Glutamatergic neuron (in vitro differentiated cells): ENCODE data around the gene TMEM92. TPM values are rescaled to one million over a fixed set of nuclear protein-coding genes. Genes with fewer than 3 reads are reported as not detected.

ENCODE experiments used
- DNase-seq: peaks from one replicate; pipeline ENCODE4 v3.0.0; 2022
- H3K27ac Mint-ChIP-seq: one replicate; pipeline ENCODE4 v1.8.0; 2020; ENCODE audit warnings: mild to moderate bottlenecking, mixed read lengths, inconsistent platforms; ENCODE audit not compliant: unreplicated experiment
- H3K27me3 Mint-ChIP-seq: one replicate; pipeline ENCODE4 v1.8.0; 2020; ENCODE audit warnings: mild to moderate bottlenecking, moderate library complexity, mixed read lengths, inconsistent platforms; ENCODE audit not compliant: unreplicated experiment
- H3K36me3 Mint-ChIP-seq: one replicate; pipeline ENCODE4 v1.8.0; 2020; ENCODE audit warnings: mild to moderate bottlenecking, mixed read lengths, inconsistent platforms; ENCODE audit not compliant: unreplicated experiment
- H3K4me1 Mint-ChIP-seq: one replicate; pipeline ENCODE4 v1.8.0; 2020; ENCODE audit warnings: mild to moderate bottlenecking, low read depth, mixed read lengths, inconsistent platforms; ENCODE audit not compliant: unreplicated experiment
- H3K4me3 Mint-ChIP-seq: one replicate; pipeline ENCODE4 v1.8.0; 2020; ENCODE audit warnings: mild to moderate bottlenecking, mixed read lengths, inconsistent platforms; ENCODE audit not compliant: unreplicated experiment
- H3K9me3 Mint-ChIP-seq: one replicate; pipeline ENCODE4 v1.8.0; 2020; ENCODE audit warnings: mild to moderate bottlenecking, moderate library complexity, mixed read lengths, inconsistent platforms; ENCODE audit not compliant: unreplicated experiment
- CTCF ChIP-seq: fragments of 200-600 bp; sonication (generic); IDR thresholded peaks from one replicate; pipeline ENCODE4 v1.5.0; 2021; ENCODE audit not compliant: partially characterized antibody, unreplicated experiment
- total RNA-seq: library from RNA; stranded (reverse); fragmentation: NEBNext Ultra II Directional; extraction: Animal tissue kit (Norgen Biotek cat#: 25700); gene quantifications from one replicate; pipeline ENCODE4 v1.2.1, GENCODE V29; 2021; ENCODE audit not compliant: unreplicated experiment

The TMEM92 gene
- total RNA-seq, 1 donor from 2014 or later = not detected

- TF ChIP-seq CTCF = no peak
- peaks cover 3% of the 10 kb centered on the region for H3K27me3 Mint-ChIP-seq
- H3K4me3 Mint-ChIP-seq = no peak overlapping the region
- no peak for DNase-seq
- H3K4me1 Mint-ChIP-seq = peaks cover 7% of the 10 kb centered on the region
- no peak overlapping the region for H3K27ac Mint-ChIP-seq
- peaks cover 2% of the 10 kb centered on the region for H3K9me3 Mint-ChIP-seq
- H3K36me3 Mint-ChIP-seq = no peaks in the 10 kb centered on the region
Measured at GRCh38 chr17:50304781-50305404, 30.6 kb downstream of the TMEM92 start.

- H3K36me3 Mint-ChIP-seq = no peaks in the 10 kb centered on the region
- no peaks in the 10 kb centered on the region for H3K9me3 Mint-ChIP-seq
- peaks cover 7% of the 10 kb centered on the region for H3K27me3 Mint-ChIP-seq
- no peak for DNase-seq
- no peak overlapping the region for H3K27ac Mint-ChIP-seq
- peaks cover 7% of the 10 kb centered on the region for H3K4me1 Mint-ChIP-seq
- no peak overlapping the region for H3K4me3 Mint-ChIP-seq
- TF ChIP-seq CTCF = no peak
Measured at GRCh38 chr17:50307654-50308053, 33.4 kb downstream of the TMEM92 start.

- no peaks in the 10 kb centered on the region for H3K9me3 Mint-ChIP-seq
- no peak overlapping the region for H3K4me3 Mint-ChIP-seq
- H3K27me3 Mint-ChIP-seq = peaks cover 7% of the 10 kb centered on the region
- no peaks in the 10 kb centered on the region for H3K36me3 Mint-ChIP-seq
- TF ChIP-seq CTCF = no peak
- H3K27ac Mint-ChIP-seq = no peak overlapping the region
- DNase-seq = no peak
- H3K4me1 Mint-ChIP-seq = peaks cover 7% of the 10 kb centered on the region
Measured at GRCh38 chr17:50308666-50309065, 34.4 kb downstream of the TMEM92 start.

GRCh38 chr17:50310455-50311111 is 36.3 kb downstream of the TMEM92 start:
- no peaks in the 10 kb centered on the region for H3K4me1 Mint-ChIP-seq
- TF ChIP-seq CTCF = no peak
- DNase-seq = no peak
- no peaks in the 10 kb centered on the region for H3K36me3 Mint-ChIP-seq
- H3K9me3 Mint-ChIP-seq = peaks cover 3% of the 10 kb centered on the region
- H3K27me3 Mint-ChIP-seq = peaks cover 4% of the 10 kb centered on the region
- H3K4me3 Mint-ChIP-seq = no peak overlapping the region
- H3K27ac Mint-ChIP-seq = no peak overlapping the region

- H3K9me3 Mint-ChIP-seq = peaks cover 3% of the 10 kb centered on the region
- peaks cover 4% of the 10 kb centered on the region for H3K27me3 Mint-ChIP-seq
- no peak for DNase-seq
- H3K36me3 Mint-ChIP-seq = no peaks in the 10 kb centered on the region
- H3K4me3 Mint-ChIP-seq = no peak overlapping the region
- H3K4me1 Mint-ChIP-seq = peaks cover 1% of the 10 kb centered on the region
- TF ChIP-seq CTCF = no peak
- H3K27ac Mint-ChIP-seq = no peak overlapping the region
Measured at GRCh38 chr17:50311112-50311460, 36.8 kb downstream of the TMEM92 start.
